IMR-90 (cell line): Measurements from ENCODE around the gene C11orf68. TPM values are rescaled to one million over a fixed set of nuclear protein-coding genes. Genes with fewer than 3 reads are reported as not detected.

Source experiments
- ATAC-seq: fragments of 200-7000 bp; cut with Tn5 transposase; 2 replicates; pipeline ENCODE4 v1.9.1; 2020; ENCODE audit warnings: low read depth, mild to moderate bottlenecking, moderate library complexity
- BruUV-seq: library from RNA; stranded (reverse); fragments of 400-500 nt; replicated peaks from 2 replicates; lab custom pipeline; 2021; lab: Mats Ljungman, UMichigan
- CTCF ChIA-PET: fragments of 300-600 bp; formaldehyde crosslinking; extraction: SDS; loops from one replicate; lab custom pipeline; 2021; ENCODE audit warnings: antibody characterized with exemption; lab: Yijun Ruan, JAX
- POLR2A ChIA-PET: fragments of 300-600 bp; sonication (Branson Sonifier 250); formaldehyde crosslinking; loops from one replicate; lab custom pipeline; 2022; ENCODE audit warnings: antibody characterized with exemption; ENCODE audit not compliant: unreplicated experiment; lab: Charles Lee
- DNase-seq: peaks from one replicate; pipeline ENCODE4 v3.0.0; 2013
- H2AFZ ChIP-seq: replicated peaks from 2 replicates; pipeline ENCODE3; 2013; ENCODE audit warnings: low read length, mild to moderate bottlenecking; ENCODE audit not compliant: poor library complexity
- H2AK5ac ChIP-seq: 2 replicates; pipeline ENCODE4 v1.6.1; 2013; ENCODE audit warnings: low read depth, low read length, inconsistent platforms
- H2AK9ac ChIP-seq: replicated peaks from 2 replicates; pipeline ENCODE3; 2013; ENCODE audit warnings: mild to moderate bottlenecking, low read depth, low read length, moderate library complexity; ENCODE audit not compliant: poor library complexity
- H2BK120ac ChIP-seq: 2 replicates; pipeline ENCODE4 v1.6.1; 2013; ENCODE audit warnings: low read depth, low read length, inconsistent platforms
- H2BK15ac ChIP-seq: 3 replicates; pipeline ENCODE4 v1.6.1; 2013; ENCODE audit warnings: low read depth, low read length, inconsistent platforms
- H2BK20ac ChIP-seq: 2 replicates; pipeline ENCODE4 v1.6.1; 2013; ENCODE audit warnings: low read depth, mild to moderate bottlenecking, inconsistent platforms, low read length, moderate library complexity
- H2BK5ac ChIP-seq: 2 replicates; pipeline ENCODE4 v1.6.1; 2013; ENCODE audit warnings: mild to moderate bottlenecking, low read depth, low read length, inconsistent platforms; ENCODE audit not compliant: poor library complexity, severe bottlenecking
- H3K14ac ChIP-seq: replicated peaks from 2 replicates; pipeline ENCODE4 v1.6.1; 2013; ENCODE audit warnings: low read depth, low read length, inconsistent platforms
- H3K18ac ChIP-seq: 2 replicates; pipeline ENCODE4 v1.6.1; 2013; ENCODE audit warnings: low read depth, low read length, control low read depth
- H3K23ac ChIP-seq: 2 replicates; pipeline ENCODE4 v1.6.1; 2013; ENCODE audit warnings: low read depth, low read length, inconsistent platforms
- H3K27ac ChIP-seq: 2 replicates; pipeline ENCODE4 v1.5.1; 2013; ENCODE audit warnings: mild to moderate bottlenecking, control low read depth, low read length; ENCODE audit not compliant: insufficient read depth
- H3K27me3 ChIP-seq: 2 replicates; pipeline ENCODE4 v1.6.1; 2013; ENCODE audit warnings: low read length; ENCODE audit not compliant: control insufficient read depth, insufficient read depth
- H3K36me3 ChIP-seq: 2 replicates; pipeline ENCODE4 v1.6.1; 2013; ENCODE audit warnings: low read length, mixed read lengths; ENCODE audit not compliant: control insufficient read depth, insufficient read depth
- H3K4ac ChIP-seq: 2 replicates; pipeline ENCODE4 v1.6.1; 2013; ENCODE audit warnings: low read depth, low read length, inconsistent platforms
- H3K4me1 ChIP-seq: 2 replicates; pipeline ENCODE4 v1.6.1; 2013; ENCODE audit warnings: low read length, mixed read lengths; ENCODE audit not compliant: control insufficient read depth, insufficient read depth
- H3K4me2 ChIP-seq: 2 replicates; pipeline ENCODE4 v1.6.1; 2013; ENCODE audit warnings: low read depth, mild to moderate bottlenecking, control low read depth, low read length, moderate library complexity
- H3K4me3 ChIP-seq: 2 replicates; pipeline ENCODE4 v1.5.1; 2013; ENCODE audit warnings: low read depth, mild to moderate bottlenecking, control low read depth, low read length, moderate library complexity; ENCODE audit not compliant: insufficient read depth
- H3K56ac ChIP-seq: 2 replicates; pipeline ENCODE4 v1.6.1; 2013; ENCODE audit warnings: low read length, inconsistent platforms; ENCODE audit not compliant: insufficient read depth; ENCODE audit errors: extremely low read depth
- H3K79me1 ChIP-seq, 2 experiments: 2 replicates each; pipeline ENCODE4 v1.6.1; 2013; ENCODE audit warnings: low read length in 2 of 2, inconsistent platforms in 1 of 2, low read depth in 1 of 2
- H3K9ac ChIP-seq: 2 replicates; pipeline ENCODE4 v1.6.1; 2013; ENCODE audit warnings: low read depth, low read length, control low read depth
- H3K9me1 ChIP-seq: 2 replicates; pipeline ENCODE4 v1.6.1; 2013; ENCODE audit warnings: low read length, inconsistent platforms; ENCODE audit not compliant: insufficient read depth
- H3K9me3 ChIP-seq: 2 replicates; pipeline ENCODE4 v1.6.1; 2013; ENCODE audit warnings: low read length; ENCODE audit not compliant: control insufficient read depth, insufficient read depth
- H4K20me1 ChIP-seq: 2 replicates; pipeline ENCODE4 v1.6.1; 2013; ENCODE audit warnings: low read length, inconsistent platforms; ENCODE audit not compliant: insufficient read depth
- H4K5ac ChIP-seq: 2 replicates; pipeline ENCODE4 v1.6.1; 2013; ENCODE audit warnings: mild to moderate bottlenecking, low read depth, low read length, control low read depth
- H4K8ac ChIP-seq, 2 experiments: 2 replicates each; pipeline ENCODE4 v1.6.1; 2013; ENCODE audit warnings: low read depth in 2 of 2, low read length in 2 of 2, control low read depth in 1 of 2, inconsistent platforms in 1 of 2
- H4K91ac ChIP-seq: 2 replicates; pipeline ENCODE4 v1.6.1; 2013; ENCODE audit warnings: low read depth, low read length, inconsistent platforms; ENCODE audit not compliant: insufficient read depth
- POLR2A ChIP-seq: IDR thresholded peaks from 2 replicates; pipeline ENCODE4 v1.6.1; 2012; ENCODE audit warnings: mild to moderate bottlenecking, low read depth, low read length
- RFX5 ChIP-seq: IDR thresholded peaks from 2 replicates; pipeline ENCODE4 v1.8.0; 2012; ENCODE audit warnings: low read depth, mild to moderate bottlenecking, low read length, moderate library complexity
- WGBS, 2 experiments: methylation state at CpG; one replicate each; pipeline versions ENCODE4 v1.1.5 to v1.1.7; 2013; ENCODE audit warnings: missing lambda C conversion rate in 2 of 2; ENCODE audit not compliant: insufficient read length in 1 of 2; ENCODE audit errors: extremely low coverage in 2 of 2; 5-methylcytosine and 5-hydroxymethylcytosine counted together
- dilution Hi-C: fragments of 300-500 bp; cut with HindIII; formaldehyde crosslinking; loops from one replicate; pipeline ENCODE4 v1.14.3; 2018; ENCODE audit warnings: low sequenced_read_pairs; ENCODE audit not compliant: unreplicated experiment
- in situ Hi-C: fragments of 300-500 bp; cut with MboI; formaldehyde crosslinking; loops from 3 replicates; pipeline ENCODE4 v1.14.3; 2019; ENCODE audit warnings: low sequenced_read_pairs, inconsistent platforms, mixed read lengths
- intact Hi-C: fragments of 100-400 bp; cut with micrococcal nuclease; formaldehyde crosslinking; loops from 2 replicates; pipeline ENCODE4 v1.10.0; 2022
- polyA plus RNA-seq, 3 experiments: library from polyadenylated mRNA; depleted of rRNA; stranded (reverse); fragments of >200 nt; gene quantifications; 2 replicates each; pipeline ENCODE4 v1.2.3, GENCODE V29; 2012; ENCODE audit warnings: low replicate concordance in 1 of 3
- total RNA-seq: library from RNA; depleted of rRNA; stranded (reverse); fragments of >200 nt; gene quantifications from 2 replicates; pipeline ENCODE4 v1.2.3, GENCODE V29; 2012

The C11orf68 gene
- total and polyA plus RNA-seq, 2 of the 4 experiments (the other 2 are of a cell fraction), result 20.3 to 104 TPM

GRCh38 chr11:65892661-65893317 lies 26.1 kb downstream of the C11orf68 start:
- H2BK5ac ChIP-seq, result peak overlapping the region; percentile 25
- H4K8ac ChIP-seq, result no peak overlapping the region
- dilution Hi-C loops (no loop called here), in situ Hi-C loops (loop anchor here (5.0 kb wide), 1 partner anchor 70 kb away; the partner anchor contains the start of gene SART1), intact Hi-C loops (no loop called here)
- H3K4ac ChIP-seq, result 0 out of 2 replicates have a peak overlapping the region, but pooled peaks have one; percentile 2
- no peak overlapping the region for H2AFZ ChIP-seq
- 0 out of 2 replicates have a peak, but pooled peaks cover 4% of the 10 kb centered on the region for H3K9me1 ChIP-seq
- peak overlapping the region; percentile 84 for H3K4me2 ChIP-seq
- H4K91ac ChIP-seq, result no peak overlapping the region
- 0 out of 2 replicates have a peak overlapping the region, but pooled peaks have one; percentile 11 for H3K14ac ChIP-seq
- H3K23ac ChIP-seq, result peak overlapping the region; percentile 38; the same call in 1 of the 2 replicates
- DNase-seq (no peak), ATAC-seq (no peak)
- H3K4me3 ChIP-seq, result no peak overlapping the region
- no peak overlapping the region for H3K18ac ChIP-seq
- no peaks in the 10 kb centered on the region for H3K27me3 ChIP-seq
- no peak overlapping the region for H3K56ac ChIP-seq
- no peak overlapping the region for H2BK15ac ChIP-seq
- ChIA-PET CTCF (no interaction called here), POLR2A (interaction anchor here (1.6 kb wide), 1 partner anchor 9 kb away, joined by 6 read pairs; no protein-coding TSS in a partner anchor)
- 40% methylated on average over 2 of the region's 10 CpGs; no CpG with 5 or more reads in 1 of the 2 experiments for WGBS, 2 experiments
- H3K36me3 ChIP-seq, result peaks cover 43% of the 10 kb centered on the region
- no peak overlapping the region for H2AK9ac ChIP-seq
- H4K5ac ChIP-seq, result no peak overlapping the region
- H2BK120ac ChIP-seq, result no peak overlapping the region
- H3K9ac ChIP-seq, result peak overlapping the region; percentile 88; the same call in 1 of the 2 replicates
- H3K4me1 ChIP-seq, result peaks cover 40% of the 10 kb centered on the region
- no peaks in the 10 kb centered on the region for H3K9me3 ChIP-seq
- H4K20me1 ChIP-seq, result peaks cover 77% of the 10 kb centered on the region
- H3K27ac ChIP-seq, result peak overlapping the region; percentile 93
- peaks cover 0 to 28% of the 10 kb centered on the region in 2 experiments; a peak in 3 of 4 replicates for H3K79me1 ChIP-seq
- H2BK20ac ChIP-seq, result no peak overlapping the region
- H2AK5ac ChIP-seq, result no peak overlapping the region
- BruUV-seq, result TSS peak; percentile 12
- no peak for TF ChIP-seq RFX5
- TF ChIP-seq POLR2A, result peak; percentile 3; the same call in 1 of the 2 replicates
